Embryonic facial prominence (tissue), 1 donor: ENCODE measurements around the gene CEP128.

Experiments
- DNase-seq: peaks from one replicate; pipeline ENCODE4 v3.0.0-alpha.2; 2016; ENCODE audit errors: extremely low spot score

CEP128 gene

DNA sequence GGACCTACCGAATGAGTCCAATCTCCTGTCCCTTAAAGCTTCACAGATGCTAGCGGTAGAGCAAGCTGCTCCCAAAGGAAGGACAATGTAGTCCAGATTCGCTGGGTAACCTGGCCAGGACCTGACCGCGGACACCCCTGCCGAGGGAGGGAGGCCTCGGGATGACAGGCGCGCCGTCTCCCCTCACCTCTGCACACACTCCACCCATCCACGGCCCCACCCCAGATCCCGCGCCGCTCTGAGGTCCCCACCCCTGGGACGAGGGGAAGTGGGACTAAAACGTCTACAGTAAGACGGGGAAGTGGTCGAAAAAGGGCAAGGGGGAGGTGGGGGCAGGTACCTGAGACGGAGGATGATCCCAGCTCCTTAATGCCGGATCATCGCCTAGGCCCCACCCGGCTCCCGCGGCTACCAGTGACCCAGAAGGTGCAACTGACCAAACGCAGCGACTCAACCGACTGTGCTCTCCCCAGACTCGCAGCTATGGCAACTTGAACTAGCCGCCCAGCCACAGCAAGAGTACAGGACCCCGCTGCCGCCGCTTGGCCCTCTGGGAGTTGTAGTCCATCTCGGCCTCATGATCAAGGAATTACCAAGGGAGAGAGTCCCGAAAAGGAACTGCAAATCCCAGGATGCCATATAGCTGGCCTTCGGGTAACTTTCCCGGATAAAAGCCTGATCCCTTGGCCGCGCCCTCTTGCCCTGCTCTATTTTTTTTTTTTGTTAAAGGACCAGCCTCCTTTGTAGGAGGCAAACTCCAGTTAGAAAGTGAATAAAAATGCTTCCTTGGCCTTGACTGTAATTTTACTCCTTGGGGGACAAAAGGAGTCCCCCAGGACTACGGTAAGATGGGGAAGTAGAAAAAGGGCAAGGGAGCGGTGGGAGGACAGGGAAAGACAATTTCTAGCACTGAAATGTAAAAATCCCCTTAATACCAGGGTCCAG, at the start of gene CEP128:
TSS of gene CEP128 (minus strand) at position 498 of the 945 bp plus-strand sequence.
- DNase-seq, result peak; percentile 86

DNA sequence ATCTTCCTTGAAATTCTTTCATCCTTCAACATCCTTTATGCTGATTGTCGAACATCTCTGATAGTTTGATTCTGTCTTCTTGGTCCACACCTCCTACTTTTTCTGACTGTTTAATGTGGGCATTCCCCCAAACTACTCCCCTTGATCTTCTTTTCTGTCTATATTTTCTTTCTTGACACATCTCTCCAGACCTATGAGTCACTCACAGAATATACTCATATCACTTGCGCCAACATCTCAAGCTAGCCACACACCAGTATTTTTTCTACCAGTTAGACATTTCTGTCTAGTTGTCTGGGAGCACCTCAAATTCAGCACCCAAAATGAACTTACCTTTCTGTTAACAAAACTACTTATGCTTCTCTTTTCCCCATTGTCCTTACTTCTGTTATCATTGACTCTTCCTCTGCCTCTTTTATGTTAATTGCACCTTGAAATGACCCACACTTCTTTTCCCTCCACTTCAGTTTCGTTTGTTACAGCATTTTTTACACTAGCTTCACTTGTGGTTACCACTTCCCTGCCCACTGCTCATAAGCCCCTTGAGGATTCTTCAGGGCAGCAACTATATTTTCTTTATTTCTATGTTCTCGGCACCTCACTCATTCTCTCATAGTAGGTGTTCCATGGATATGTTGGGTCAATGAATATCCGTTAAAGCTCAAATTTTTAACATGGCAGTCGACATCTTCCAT, 47.3 kb upstream of the CEP128 start:
- DNase-seq, result no peak

DNA sequence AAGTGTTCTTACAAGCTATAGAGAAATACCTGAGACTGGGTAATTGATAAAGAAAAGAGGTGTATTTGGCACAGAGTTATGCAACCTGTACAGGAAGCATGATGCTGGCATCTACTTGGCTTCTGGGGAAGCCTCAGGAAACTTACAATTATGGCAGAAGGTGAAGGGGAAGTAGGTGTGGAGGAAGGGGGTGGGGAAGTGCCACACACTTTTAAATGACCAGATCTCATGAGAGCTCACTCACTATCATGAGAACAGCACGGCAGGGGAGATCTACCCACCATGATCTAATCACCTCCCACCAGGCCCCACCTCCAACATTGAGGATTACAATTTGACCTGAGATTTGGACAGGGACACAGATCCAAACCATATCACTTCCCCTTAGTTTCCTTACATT, 46.7 kb upstream of the CEP128 start:
- DNase-seq, result no peak

DNA sequence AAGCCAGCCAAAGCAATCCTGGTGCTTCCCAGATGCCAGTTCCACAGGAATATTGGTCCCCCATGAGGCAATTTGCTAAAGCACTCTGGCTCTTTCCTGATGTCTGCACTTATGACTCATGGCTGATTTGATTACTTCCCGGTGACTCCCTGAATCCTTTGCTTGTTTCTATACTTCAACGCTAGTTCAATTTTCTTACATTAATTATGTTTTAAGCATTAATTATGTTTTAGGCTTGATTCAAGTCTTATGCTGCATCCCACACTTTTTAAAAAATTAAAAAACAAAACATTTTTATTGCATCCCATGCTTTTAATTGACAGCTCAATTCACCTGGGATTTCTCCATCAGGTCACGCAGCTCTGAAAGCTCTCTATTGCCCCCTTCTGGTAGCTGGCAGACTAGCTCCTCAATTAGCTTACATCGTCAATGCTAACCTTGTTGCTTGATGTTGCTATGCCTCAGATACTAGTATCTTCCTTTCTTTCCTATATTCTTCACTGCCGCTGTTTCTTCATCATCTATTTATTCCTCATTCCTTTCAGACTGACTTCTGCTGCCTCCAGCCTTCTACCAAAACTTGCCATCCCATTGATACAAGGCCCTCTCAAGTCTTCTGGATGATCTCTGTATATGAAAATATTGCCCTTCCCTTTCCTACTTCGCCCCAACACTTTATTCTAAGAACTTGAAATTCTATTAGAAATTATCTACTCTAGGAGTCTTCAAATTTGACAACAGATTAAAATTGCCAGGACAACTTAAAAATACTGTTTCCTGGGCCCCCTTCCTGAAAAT, 45.9 kb upstream of the CEP128 start:
- peak; percentile 13 for DNase-seq

DNA sequence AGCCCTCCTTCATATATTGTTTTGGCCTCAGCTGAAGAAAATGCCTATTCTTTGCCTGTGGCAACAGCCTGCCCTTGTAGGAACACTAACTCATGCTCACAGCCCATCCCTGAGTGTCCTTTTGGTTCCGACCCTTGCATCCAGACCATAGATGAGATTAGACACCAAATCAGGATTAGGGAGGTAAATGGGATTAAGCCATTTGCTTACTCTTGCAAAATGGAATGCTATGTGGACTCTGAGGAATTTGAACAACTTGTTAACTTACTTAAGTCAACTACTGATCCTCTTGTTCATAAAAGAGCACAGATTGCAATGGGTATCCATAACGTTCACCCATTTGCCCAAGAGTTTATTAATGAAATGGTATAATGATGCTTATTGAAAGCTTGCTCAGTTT, 41.2 kb upstream of the CEP128 start:
- DNase-seq, result no peak

DNA sequence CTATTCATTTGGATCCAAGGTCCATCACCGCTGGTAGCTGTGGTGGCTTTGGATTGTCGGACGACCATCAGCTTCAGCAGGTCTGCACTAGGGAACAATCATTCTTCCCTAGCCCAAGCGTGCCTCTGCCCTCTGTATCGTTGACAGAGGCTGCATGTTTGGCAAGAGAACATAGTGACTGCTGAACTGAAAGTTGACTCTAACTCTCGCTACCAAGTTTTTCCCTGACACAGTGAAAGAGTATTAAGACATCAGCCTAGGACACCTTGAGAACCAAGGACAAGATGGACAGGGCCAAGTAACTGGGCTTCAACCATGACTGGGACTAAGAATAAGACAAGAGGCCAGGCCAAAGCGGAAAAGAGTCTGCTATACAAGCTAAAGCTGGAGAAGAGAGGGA, 40.1 kb upstream of the CEP128 start:
- DNase-seq, result no peak

DNA sequence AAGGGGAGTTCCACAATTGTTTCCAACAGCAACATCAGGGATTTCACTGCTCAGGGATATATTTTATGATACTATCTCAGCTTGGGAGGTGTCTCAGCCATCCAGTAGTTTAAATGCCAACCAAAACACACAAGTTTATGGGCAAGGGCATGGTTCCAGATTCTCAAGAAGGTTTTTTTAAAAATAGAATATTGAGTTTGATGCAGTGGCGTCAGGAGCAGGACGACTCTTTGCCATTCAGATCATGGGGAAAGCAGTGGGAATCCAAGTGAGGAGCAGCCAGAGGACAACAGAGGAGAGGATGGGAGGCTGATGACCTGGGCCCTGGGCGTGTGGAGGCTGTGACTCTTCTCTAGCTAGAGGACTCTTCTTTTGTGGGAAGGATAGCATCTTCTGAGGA, 39.6 kb upstream of the CEP128 start:
- DNase-seq, result no peak

DNA sequence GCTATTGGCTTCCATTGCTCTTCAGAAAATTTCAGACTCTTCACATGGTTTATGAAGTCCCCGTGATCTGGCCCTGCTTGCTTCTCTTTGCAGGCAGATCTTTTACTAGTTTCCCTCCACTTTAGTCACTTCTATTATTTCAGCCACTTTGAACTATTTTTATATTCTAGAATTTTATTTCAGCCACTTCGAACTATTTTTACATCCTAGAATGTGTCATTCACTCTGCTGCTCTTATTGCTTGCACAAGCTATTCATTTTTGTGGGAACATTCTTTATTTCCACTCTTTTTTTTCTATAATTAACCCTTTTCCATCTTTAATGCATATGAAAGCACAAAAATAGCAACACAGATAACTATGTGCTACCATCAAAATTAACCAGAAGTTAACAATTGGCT, 38.4 kb upstream of the CEP128 start:
- no peak for DNase-seq

DNA sequence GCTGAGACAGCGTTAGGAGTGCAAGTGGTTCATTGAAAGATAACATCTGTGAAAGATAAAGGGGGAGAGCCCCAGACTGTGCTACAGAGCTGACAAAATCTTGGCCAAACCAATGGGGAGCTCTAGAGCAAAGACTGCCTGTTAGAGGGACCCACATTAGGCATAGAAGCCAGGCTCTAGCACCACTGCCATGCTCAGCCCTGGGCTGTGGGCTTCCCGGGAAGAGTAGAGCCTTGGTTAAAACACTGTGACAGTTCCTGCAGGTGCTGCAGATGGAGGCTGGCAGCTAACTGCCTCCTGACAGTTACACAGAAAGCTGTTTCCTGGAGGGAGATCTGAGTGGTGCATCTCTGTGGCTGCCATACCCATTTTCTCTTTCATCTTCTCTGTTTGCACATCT, 36.9 kb upstream of the CEP128 start:
- DNase-seq, result no peak

DNA sequence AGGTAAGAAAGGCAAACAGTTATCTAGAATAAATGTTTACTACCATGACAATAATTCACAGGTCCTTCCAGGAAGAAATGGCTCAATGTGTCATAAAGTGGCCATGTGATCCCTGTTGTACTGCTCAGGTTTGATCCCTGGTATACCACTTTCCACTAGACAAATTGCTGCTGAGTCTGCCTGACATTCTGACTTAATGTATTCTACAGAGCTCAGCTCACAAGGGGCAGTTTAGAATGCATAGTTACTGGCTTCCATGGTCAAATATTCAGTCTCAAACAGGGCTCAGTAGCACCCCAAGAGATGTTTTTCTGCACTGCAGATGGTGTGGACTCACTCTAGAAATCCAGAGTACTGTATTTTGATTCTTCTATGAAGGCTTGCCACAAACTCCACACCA, 35.7 kb upstream of the CEP128 start:
- no peak for DNase-seq

DNA sequence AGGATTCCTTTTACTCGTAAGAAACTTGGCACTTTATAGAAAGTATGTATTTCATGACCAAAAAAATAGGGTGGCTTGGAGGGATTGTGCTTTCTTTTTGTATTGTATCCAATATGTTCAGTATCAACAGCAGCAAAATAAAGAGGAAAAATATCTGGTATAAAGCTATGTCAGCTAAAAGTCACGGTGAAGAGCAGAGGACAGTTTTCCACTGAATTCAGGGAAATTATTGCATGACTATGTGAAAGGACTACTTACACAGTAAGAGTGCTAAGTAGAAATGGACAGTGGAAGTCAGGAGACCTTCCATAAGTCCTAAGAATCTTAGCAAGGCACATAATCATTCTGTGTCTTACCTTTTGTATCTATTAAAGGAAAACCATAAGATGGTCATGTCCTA, 33.1 kb upstream of the CEP128 start:
- DNase-seq, result no peak

DNA sequence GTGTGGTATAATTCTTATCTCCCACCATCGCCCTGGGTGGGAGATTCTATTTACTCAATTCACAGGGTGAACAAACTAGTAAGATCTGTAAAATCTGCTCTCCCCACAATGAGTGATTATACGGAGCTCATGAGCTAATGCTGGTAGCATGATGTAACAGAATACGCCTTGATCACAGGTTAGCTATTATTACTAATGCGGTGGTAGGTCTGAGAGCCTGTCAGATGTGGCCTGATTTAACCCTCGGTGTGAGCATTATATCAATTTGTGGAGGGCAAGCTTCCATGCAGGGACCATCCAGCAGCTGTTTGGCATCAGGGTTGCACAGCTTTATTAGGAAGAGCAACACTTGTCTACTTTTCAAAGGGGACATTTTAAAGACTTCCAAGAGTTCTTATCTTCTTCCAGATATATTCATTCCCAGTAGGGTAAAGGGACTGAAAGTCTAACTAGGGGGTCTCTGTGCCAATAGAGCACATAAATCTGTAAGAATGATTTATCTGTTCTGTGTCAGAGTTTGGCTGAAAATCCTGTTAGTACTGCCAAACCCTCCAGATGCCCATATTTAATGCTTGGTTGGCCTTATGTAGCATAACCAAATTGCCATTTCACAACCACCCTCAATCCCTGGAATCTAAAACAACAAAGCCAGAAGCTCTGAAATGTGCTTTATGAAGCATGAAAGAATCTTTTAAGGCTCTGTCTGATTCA, 32.5 kb upstream of the CEP128 start:
- DNase-seq, result no peak

DNA sequence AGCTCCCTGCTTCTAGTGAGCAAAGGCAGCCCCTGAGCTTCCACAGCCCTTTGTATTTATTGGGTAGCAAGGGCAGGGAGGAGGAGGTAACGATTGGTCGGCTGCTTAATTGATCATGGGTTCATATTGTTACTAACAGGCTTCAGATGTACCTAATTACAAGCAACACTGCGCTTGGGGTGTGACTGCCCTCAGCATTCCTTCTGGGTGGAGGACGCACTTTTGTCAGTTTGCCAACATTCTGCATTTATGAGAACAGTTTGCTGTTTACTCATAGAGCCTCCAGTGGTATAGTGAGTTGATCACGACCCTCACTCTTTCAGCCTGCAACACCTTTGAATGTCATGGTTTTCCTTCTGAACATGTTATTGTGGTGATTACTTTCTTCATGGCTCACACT, 23.5 kb upstream of the CEP128 start:
- no peak for DNase-seq

DNA sequence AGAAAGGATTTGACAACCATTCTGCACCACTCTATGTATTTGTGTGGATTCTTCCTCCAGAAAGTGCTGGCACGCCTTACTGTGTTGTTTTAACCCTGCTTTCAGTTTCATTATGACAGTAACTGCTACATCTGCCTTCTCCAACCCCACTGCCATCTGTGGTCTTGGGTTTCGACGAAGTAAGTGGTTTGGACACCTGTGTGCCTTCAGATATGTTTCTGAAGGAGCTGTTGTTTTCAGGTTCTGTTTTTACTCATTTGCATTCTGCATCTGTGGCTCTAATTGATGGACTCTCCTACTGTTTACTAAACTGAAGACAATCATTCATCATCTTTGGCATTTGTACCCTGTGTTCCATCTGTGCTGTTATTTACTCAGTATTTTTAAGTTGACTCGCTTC, 18.0 kb upstream of the CEP128 start:
- DNase-seq, result no peak

DNA sequence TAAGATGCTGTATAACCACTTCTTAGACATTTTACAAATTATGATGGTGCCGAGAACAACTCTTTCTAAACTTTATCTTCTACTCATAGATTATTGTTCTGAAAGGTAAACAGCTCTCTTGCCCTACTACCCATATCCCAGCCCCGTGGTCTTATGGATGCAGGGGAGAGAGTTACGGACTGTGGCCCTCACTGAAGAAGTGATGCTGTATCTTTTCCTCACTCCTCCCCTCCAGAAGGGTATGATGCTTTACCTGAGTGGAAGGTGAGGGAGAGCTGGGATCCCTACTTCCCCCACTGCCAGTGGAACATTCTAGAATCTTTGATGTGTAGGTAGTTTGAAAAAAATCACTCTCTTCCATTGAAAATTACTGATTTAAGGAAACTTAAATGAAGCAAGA, 17.4 kb upstream of the CEP128 start:
- no peak for DNase-seq

DNA sequence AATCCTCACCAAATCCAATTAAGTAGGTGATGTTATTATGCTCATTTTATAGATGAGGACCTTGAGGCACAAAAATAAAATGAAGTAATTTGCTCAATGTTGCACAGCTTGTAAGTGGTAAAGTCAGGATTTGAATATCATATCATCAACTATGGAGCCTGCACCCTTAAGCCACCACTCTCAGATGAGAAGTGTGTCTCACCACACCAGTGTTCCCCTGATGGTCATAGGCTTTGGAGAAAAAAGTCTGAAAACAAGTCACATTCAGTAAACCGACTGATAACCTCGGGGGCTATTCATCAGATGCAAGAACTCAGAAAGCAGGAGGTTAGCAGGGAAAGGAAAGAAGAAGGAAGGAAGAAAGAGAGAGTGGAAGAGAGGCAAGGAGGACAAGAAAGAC, 16.7 kb upstream of the CEP128 start:
- DNase-seq, result no peak

DNA sequence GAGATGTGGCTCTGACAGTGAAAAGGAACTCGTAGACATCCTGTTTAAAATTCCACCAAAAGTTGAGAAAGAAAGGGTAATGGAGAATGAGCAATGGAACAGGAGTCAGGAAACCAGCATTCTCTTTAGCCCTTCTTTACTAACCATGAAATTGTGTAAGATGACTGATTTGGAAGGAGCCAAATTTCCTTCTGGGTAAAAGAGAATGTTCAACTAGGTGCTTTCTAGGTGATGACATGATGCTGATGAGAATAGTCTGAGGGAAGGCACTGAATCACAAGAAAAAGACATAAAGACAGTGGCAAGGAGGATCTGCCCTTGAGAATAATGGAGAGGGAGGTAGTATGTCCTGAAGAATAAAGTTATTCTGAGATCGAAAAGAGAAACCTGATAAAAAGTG, 16.1 kb upstream of the CEP128 start:
- DNase-seq, result no peak

DNA sequence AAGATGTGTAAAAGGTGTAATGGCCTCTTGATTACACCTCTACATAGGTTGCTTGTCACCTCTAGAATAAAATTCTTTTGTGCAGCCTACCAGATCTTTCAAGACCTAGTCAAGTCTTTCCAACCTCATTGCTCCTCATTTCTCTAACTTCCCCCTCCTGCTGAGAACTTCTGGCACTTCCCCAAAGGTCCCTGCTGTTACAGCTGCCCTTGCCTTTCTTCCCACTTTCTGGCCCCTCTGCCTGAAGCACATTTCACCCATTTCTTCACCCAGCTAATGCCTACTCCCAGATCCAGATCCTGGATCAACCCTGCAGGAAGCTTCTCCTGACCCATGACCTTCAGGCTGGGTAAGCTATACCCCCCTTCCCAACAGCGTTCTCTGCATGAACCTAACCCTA, 15.4 kb upstream of the CEP128 start:
- no peak for DNase-seq

DNA sequence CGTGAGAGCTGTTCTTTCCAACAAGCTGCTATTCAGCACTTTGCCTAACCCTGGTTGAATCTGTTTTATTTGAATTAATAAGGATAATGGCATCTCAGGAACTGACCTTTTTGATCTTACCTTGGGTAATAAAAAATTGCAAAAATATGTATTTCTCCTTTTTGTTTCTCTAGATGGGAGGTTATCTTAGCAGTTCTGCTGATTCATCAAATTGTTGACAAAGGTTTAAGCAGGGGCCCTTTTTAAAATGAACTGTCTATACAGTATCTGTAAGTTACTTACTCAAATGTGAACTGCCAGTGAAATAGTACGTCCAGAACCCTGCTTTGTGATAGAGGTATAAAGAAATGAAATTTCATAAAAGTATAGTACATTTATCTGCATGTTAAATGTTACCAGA, 14.6 kb upstream of the CEP128 start:
- DNase-seq, result no peak

DNA sequence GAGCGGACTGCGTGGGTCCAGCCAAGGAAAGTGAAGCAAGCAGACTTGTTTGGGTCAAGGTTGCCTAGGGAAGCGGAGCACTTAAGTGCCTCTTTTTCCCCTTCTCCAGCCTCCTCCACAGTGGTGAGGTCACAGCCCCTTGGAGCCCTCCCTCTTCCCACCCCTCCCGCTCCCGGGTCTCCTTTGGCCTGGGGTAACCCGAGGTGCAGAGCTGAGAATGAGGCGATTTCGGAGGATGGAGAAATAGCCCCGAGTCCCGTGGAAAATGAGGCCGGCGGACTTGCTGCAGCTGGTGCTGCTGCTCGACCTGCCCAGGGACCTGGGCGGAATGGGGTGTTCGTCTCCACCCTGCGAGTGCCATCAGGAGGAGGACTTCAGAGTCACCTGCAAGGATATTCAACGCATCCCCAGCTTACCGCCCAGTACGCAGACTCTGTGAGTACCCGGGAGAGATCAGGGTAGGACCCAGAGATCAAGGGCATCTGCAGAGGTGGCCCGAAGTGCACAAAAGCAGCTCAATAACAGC, 13.9 kb upstream of the CEP128 start, which contains the start of gene TSHR:
TSS of gene TSHR (plus strand) at position 206 of the 526 bp plus-strand sequence. CDS start at position 266, 60 bp downstream.
- no peak for DNase-seq

DNA sequence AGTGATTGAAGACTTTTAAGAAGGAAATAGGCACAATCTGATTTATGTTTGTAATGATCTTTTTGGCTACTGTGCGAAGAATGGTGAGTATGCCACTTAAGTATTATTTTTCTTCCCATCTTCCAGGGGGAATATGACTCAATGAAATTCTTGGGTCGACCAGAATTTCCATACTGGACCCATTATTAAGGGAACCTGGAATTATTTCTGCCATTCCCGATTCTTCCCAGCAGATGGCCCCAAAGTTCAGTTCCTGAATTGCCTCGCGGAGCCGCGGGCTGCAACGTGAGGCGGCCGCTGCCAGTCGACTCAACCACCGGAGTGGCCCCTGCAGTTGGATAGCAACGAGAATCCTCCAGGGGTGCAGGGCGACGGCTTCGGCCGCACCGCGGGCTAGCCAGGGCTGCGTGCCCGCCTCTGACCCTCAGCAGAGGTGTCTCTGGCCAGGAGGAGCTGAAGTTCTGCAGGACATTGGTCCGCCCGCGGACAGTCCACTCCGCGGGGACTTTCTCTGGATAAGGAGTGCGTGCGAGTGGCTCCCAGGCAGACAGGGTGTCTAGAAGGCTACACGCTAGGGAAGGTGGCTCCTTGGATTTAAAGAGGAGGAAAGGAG, 13.3 kb upstream of the CEP128 start:
- DNase-seq, result peak; percentile 21
